ENCODE data around the gene KREMEN2. TPM values are rescaled to one million over a fixed set of nuclear protein-coding genes. Genes with fewer than 3 reads are reported as not detected.
A peak's percentile ranks its signal among the peaks of the same experiment; 100 is the strongest.
"Not testable (repeated sequence)": the region's sequence is repeated elsewhere in the genome, so short reads cannot be mapped to it uniquely, and the experiment has no call there.

Gene KREMEN2
- total RNA-seq (2014; rRNA removed; shearing (Covaris generic)) = 2.4 and 2.5 TPM in 2 replicates
- 0.84 and 2.1 TPM in 2 replicates for polyA plus RNA-seq (2015; cell fraction: cytosol; rRNA removed)
- polyA plus RNA-seq (2015; cell fraction: nucleus; rRNA removed) = 2.2 and 2.8 TPM in 2 replicates

DNA sequence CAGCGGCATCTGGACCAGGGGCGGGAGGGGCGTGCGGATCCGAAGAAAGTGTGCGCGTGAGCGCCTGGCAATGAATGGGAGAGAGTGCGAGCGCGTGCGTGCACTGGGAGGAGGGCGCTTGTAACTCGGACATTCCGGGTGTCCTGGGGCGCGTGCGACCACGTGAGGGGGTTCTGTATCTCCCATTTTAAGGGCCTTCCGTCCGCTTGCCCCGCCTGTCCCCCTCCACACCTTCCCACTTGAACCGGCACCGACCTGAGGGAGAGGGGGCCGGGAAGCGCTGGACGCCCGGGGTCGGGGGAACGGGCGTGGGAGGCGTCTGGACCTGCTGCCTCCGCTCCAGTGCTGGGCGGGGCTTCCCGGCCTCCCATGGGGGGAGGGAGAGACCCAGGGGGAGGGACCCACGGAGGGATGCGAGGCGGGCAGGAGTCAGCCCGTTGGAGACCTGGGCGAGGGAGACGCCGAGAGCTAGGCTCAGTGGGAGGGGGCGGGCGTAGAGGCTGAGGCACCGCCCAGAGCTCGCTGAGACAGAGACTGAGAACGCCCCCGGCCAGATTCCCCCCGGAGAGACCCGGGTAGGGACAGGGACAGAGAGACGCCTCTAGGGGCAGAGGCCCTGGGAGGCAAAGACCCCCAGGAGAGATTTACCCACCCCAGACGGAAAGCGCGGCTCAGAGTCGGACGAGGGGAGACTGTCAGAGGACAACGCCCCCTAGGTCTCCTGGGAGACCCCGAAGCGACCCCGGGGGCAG lies at the start of gene KREMEN2:
KREMEN2 (plus strand) TSS at position 553 of the 752 bp plus-strand sequence. CDS start 246 bp downstream, outside the sequence.
- peak; percentile 75 for DNase-seq (ENCODE audit: low read depth)

GRCh38 chr16:2915196-2915929 lies 48.7 kb upstream of the KREMEN2 start:
- DNase-seq (ENCODE audit: low read depth) = no peak

- peak; percentile 60 for DNase-seq (ENCODE audit: low read depth)
Measured at GRCh38 chr16:2919511-2920255, 44.4 kb upstream of the KREMEN2 start.

- DNase-seq (ENCODE audit: low read depth) = no peak
Measured at GRCh38 chr16:2923481-2923880, 40.6 kb upstream of the KREMEN2 start.

DNA sequence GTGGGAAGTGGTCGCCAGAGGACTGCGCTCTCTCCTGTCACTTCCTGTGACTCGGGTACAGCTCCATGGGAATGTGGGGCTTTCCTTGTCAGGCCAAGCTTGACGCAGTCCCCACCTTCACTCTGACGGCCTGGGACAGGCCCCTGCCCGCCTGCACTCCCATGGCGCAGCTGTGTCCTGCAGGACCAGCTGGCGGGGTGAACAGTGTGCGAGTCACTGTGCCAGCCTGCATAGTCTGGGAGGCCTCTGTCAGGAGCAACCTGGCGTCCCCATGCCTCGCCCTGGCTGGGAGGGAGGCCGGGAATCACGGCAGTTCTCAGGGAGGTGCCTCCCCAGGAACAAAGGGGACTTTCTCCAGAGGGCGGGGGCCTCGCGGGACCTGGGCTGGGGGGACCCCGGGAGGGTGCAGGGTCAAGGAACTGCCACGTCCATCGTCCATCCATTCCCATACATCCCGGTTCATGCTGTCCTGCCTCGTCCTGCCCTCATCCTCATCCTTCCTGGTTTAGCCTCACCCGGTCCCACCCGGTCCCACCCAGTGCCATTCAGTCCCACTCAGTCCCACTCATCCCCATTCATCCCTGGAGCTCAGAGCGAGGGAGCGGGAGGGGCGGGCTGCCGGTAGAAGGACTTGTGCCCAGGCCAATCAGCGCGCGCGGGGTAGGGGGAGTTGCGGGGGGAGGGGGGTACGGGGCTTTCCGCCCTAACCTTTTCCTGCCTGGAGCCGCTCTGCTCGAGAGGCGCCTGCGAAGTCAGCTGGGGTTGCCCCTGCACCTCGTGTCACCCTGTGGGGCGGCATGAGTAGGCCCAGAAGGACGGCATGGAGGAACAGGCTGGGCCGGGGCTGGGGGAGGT lies 38.9 kb upstream of the KREMEN2 start:
- peak; percentile 28 for DNase-seq (ENCODE audit: low read depth)

GRCh38 chr16:2925951-2926649 lies 38.0 kb upstream of the KREMEN2 start:
- DNase-seq (ENCODE audit: low read depth) = no peak

GRCh38 chr16:2926650-2926999 lies 37.5 kb upstream of the KREMEN2 start:
- no peak for DNase-seq (ENCODE audit: low read depth)

DNA sequence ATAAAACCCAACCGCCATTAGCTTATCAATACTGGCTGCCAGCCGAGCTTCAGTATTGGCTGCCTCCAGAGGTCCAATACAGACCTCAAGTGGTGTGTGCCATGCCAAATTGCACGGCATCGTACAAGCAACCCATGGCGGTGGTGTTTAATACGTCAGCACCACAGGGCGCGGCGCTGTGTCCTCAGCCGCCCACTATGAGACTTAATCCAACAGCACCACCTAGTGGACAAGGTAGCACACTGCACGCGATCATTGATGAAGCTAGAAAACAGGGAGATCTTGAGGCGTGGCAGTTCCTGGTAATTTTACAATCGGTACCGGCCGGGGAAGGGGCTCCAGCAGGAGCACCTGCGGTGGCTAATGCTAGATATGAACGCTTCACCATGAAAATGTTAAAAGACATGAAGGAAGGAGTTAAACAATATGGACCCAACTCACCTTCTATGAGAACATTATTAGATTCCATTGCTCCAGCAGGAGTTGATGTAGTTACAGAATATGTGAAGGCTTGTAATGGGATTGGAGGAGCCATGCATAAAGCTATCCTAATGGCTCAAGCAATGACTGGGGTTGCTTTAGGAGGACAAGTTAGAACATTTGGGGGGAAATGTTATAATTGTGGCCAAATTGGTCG lies 36.9 kb upstream of the KREMEN2 start:
- DNase-seq (ENCODE audit: low read depth) = peak; percentile 79

DNA sequence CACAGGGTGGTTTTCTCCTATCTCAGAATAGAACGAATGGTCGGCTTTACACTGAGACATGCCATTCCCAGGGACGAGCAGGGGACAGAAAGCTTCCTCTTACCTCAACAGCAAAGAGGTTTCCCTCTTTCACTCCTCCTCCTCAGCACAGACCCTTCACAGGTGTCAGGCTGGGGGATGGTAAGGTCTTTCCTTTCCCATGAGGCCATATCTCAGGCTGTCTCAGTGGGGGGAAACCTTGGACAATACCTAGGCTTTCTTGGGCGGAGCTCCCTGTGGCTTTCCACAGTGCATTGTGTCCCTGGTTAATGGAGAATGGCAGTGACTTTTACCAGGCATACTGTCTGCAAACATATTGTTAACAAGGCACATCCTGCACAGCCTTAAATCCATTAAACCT lies 35.9 kb upstream of the KREMEN2 start:
- not testable (repeated sequence) for DNase-seq (ENCODE audit: low read depth)

DNA sequence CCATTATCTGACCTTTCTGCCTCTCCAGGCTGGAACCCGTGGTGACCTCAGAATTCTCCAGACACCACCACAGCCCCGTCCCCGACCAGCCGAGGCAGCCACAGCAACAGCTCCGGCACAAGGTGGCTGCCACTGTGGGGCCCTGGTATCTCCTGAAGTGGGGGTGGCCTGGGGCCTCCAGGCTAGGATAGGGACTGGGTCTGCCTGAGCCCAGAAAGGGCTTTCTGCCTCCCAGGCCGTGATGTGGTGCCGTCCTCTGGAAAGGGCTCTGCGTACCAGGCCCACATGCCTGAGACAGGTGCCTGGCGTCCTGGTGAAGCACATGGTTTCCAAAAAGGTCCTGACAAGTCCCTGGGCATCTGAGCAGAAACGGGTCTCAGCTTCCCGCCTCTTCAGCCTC lies 35.3 kb upstream of the KREMEN2 start:
- DNase-seq (ENCODE audit: low read depth) = no peak

- DNase-seq (ENCODE audit: low read depth) = no peak
Measured at GRCh38 chr16:2929693-2930092, 34.4 kb upstream of the KREMEN2 start.

DNA sequence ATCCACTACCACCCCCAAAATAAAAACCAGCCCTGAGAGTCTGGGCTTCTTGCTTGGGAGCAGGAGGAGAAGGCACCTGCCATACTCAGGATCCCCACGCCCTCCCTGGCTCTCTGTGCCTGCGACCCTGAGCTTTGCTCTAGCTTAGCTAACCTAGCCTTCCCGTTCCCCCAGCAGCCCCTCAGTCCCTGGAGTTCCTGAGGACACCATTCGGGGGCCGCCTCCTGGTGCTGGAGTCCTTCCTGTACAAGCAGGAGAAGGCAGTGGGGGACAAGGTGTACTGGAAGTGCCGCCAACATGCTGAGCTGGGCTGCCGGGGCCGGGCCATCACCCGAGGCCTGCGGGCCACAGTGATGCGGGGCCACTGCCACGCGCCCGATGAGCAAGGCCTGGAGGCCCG lies 33.8 kb upstream of the KREMEN2 start:
- DNase-seq (ENCODE audit: low read depth) = no peak

DNA sequence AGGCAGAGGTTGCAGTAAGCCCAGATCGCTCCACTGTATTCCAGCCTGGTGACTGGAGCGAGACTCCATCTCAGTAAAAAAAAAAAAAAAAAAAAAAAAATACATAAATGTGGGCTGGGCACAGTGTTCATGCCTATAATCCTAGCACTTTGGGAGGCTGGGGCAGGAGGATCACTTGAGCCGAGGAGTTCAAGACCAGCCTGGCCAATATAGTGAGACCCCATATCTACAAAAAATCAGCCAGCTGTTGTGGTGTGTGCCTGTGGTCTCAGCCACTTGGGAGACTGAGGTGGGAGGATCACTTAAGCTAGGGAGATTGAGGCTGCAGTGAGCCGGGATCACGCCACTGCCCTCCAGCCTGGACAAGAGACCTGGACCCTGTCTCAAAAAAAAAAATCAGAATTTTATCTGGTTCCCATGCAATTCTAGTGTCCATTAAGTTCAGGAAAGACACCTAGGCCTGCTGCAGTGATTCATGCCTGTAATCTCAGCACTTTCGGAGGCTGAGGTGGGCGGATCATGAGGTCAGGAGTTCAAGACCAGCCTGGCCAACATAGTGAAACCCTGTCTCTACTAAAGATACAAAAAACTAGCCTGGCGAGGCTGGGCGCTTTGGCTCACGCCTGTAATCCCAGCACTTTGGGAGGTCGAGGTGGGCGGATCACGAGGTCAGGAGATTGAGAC lies 32.7 kb upstream of the KREMEN2 start:
- not testable (repeated sequence) for DNase-seq (ENCODE audit: low read depth)

GRCh38 chr16:2933136-2933535 lies 30.9 kb upstream of the KREMEN2 start:
- DNase-seq (ENCODE audit: low read depth) = no peak

- no peak for DNase-seq (ENCODE audit: low read depth)
Measured at GRCh38 chr16:2933701-2934100, 30.4 kb upstream of the KREMEN2 start.

DNA sequence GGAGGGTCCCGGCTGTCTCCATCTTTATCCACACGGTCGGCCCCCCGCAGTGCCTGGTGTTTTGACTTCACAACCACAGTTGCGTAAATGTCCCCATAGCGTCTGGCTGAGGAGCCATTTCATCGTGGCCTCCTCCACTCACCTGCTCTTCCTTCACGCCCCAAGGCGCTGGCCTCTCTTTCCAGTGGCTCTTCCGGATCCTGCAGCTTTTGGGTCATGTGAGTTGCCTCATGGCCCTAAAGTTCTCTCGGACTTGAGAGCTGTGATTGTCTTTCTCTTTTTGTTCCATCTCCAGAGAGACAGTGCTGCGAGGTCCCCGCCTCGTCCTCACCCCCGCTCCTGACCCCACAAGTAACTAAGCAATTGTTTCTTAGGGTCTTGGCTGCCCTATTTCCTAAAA lies 29.6 kb upstream of the KREMEN2 start:
- no peak for DNase-seq (ENCODE audit: low read depth)

- DNase-seq (ENCODE audit: low read depth) = no peak
Measured at GRCh38 chr16:2936436-2937011, 27.6 kb upstream of the KREMEN2 start.

DNA sequence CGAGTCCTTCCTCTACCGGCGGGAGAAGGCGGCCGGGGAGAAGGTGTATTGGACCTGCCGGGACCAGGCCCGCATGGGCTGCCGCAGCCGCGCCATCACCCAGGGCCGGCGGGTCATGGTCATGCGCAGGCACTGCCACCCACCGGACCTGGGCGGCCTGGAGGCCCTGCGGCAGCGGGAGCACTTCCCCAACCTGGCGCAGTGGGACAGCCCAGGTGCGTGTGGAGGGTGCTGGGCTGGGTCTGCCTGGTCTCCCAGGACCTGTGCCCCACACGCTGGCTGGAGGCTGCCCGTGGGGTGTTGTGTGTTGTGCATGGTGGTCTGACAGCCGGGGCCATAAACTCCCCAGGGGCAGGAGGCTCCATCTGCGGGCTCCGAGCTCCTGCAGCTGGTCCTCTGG lies 26.9 kb upstream of the KREMEN2 start:
- DNase-seq (ENCODE audit: low read depth) = no peak

DNA sequence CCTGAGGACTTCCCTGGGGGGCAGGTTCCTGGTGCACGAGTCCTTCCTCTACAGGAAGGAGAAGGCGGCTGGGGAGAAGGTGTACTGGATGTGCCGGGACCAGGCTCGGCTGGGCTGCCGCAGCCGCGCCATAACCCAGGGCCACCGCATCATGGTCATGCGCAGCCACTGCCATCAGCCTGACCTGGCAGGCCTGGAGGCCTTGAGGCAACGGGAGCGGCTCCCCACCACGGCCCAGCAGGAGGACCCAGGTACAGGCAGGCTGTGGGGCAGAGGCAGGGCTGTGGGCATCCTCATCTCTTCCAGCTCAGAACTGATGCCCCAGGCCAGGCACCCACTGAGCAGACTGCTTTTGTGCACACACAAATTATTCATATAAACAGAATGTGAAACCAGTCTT lies 25.9 kb upstream of the KREMEN2 start:
- DNase-seq (ENCODE audit: low read depth) = no peak
